Stimulated activated CD8-positive, alpha-beta memory T cell treated with anti-CD3 and anti-CD28 coated beads, Interleukin-7, amount 100 ng/mL, for 24 hours (primary cell): ENCODE results near the gene TMEM259.
A peak's percentile ranks its signal among the peaks of the same experiment; 100 is the strongest.

Source experiments
- DNase-seq: peaks from one replicate; pipeline ENCODE4 v3.0.0-alpha.2; 2020; ENCODE audit warnings: low read depth

Gene TMEM259

GRCh38 chr19:1002600-1002999 is 18.3 kb downstream of the TMEM259 start:
- no peak for DNase-seq

GRCh38 chr19:1001538-1002166 is 19.3 kb downstream of the TMEM259 start:
- DNase-seq = peak; percentile 48

GRCh38 chr19:1000591-1001537 is 20.1 kb downstream of the TMEM259 start:
- no peak for DNase-seq

- no peak for DNase-seq
Observed at GRCh38 chr19:1000095-1000494, 20.8 kb downstream of the TMEM259 start, which contains the start of gene GRIN3B. TSS of gene GRIN3B (plus strand) at chr19:1000419. CDS start at chr19:1000438, 19 bp downstream.

GRCh38 chr19:999379-999719 is 21.6 kb downstream of the TMEM259 start:
- DNase-seq = no peak

GRCh38 chr19:998064-998463 is 22.9 kb downstream of the TMEM259 start:
- DNase-seq = no peak

GRCh38 chr19:996051-996838 is 24.7 kb downstream of the TMEM259 start:
- DNase-seq = no peak

GRCh38 chr19:995051-995827 is 25.7 kb downstream of the TMEM259 start:
- DNase-seq = no peak

- DNase-seq = no peak
Observed at GRCh38 chr19:994516-994915, 26.4 kb downstream of the TMEM259 start.

- DNase-seq = no peak
Observed at GRCh38 chr19:993831-994393, 27.0 kb downstream of the TMEM259 start.

GRCh38 chr19:993361-993830 is 27.5 kb downstream of the TMEM259 start:
- DNase-seq = no peak

- DNase-seq = no peak
Observed at GRCh38 chr19:992670-993055, 28.3 kb downstream of the TMEM259 start.

GRCh38 chr19:991932-992669 is 28.8 kb downstream of the TMEM259 start:
- DNase-seq = no peak

GRCh38 chr19:991174-991931 is 29.6 kb downstream of the TMEM259 start:
- DNase-seq = peak; percentile 49

- DNase-seq = no peak
Observed at GRCh38 chr19:990746-991145, 30.2 kb downstream of the TMEM259 start.

GRCh38 chr19:990119-990571 is 30.8 kb downstream of the TMEM259 start:
- no peak for DNase-seq

- no peak for DNase-seq
Observed at GRCh38 chr19:989381-990081, 31.4 kb downstream of the TMEM259 start.

- no peak for DNase-seq
Observed at GRCh38 chr19:988510-988909, 32.4 kb downstream of the TMEM259 start.

- no peak for DNase-seq
Observed at GRCh38 chr19:988081-988480, 32.8 kb downstream of the TMEM259 start.
